Neural cell (in vitro differentiated cells): ENCODE measurements around the gene CCDC87. TPM values are rescaled to one million over a fixed set of nuclear protein-coding genes. Genes with fewer than 3 reads are reported as not detected.

Experiments
- H2AFZ ChIP-seq: fragments of 200-600, 300-800 bp; sonication (generic), shearing (Covaris generic); 2 replicates; pipeline ENCODE4 v1.6.0; 2014; ENCODE audit warnings: low read depth, mild to moderate bottlenecking, antibody characterized with exemption, low read length, moderate library complexity
- H3F3A ChIP-seq: fragments of 200-600 bp; shearing (Covaris generic); 2 replicates; pipeline ENCODE4 v1.6.1; 2016; ENCODE audit warnings: mild to moderate bottlenecking, moderate library complexity, mixed read lengths, antibody characterized with exemption, low read length; ENCODE audit not compliant: insufficient read depth, poor library complexity, severe bottlenecking
- H3K27ac ChIP-seq: fragments of 200-600, 300-800 bp; sonication (generic), shearing (Covaris generic); 2 replicates; pipeline ENCODE4 v1.5.1; 2014; ENCODE audit warnings: mild to moderate bottlenecking, low read length, moderate library complexity
- H3K27me3 ChIP-seq: fragments of 300-800, 200-600 bp; sonication (generic), shearing (Covaris generic); 2 replicates; pipeline ENCODE4 v1.6.0; 2014; ENCODE audit warnings: mild to moderate bottlenecking, low read depth, low read length, moderate library complexity; ENCODE audit not compliant: insufficient read depth
- H3K36me3 ChIP-seq: fragments of 300-800, 200-600 bp; sonication (generic), shearing (Covaris generic); 2 replicates; pipeline ENCODE4 v1.5.1; 2014; ENCODE audit warnings: mild to moderate bottlenecking, antibody characterized with exemption, low read length, moderate library complexity; ENCODE audit not compliant: insufficient read depth
- H3K4me2 ChIP-seq: fragments of 300-800, 200-600 bp; sonication (generic), shearing (Covaris generic); 2 replicates; pipeline ENCODE4 v1.6.0; 2014; ENCODE audit warnings: mild to moderate bottlenecking, low read length
- H3K4me3 ChIP-seq: fragments of 300-800, 200-600 bp; sonication (generic), shearing (Covaris generic); 2 replicates; pipeline ENCODE4 v1.5.1; 2014; ENCODE audit warnings: mild to moderate bottlenecking, low read length, moderate library complexity
- H3K79me2 ChIP-seq: fragments of 200-600 bp; shearing (Covaris generic); replicated peaks from 2 replicates; pipeline ENCODE4 v1.6.0; 2014; ENCODE audit warnings: mild to moderate bottlenecking, low read length, moderate library complexity; ENCODE audit not compliant: insufficient read depth
- H3K9ac ChIP-seq: fragments of 300-800, 200-600 bp; sonication (generic), shearing (Covaris generic); 2 replicates; pipeline ENCODE4 v1.6.1; 2016; ENCODE audit warnings: mild to moderate bottlenecking, low read length, mixed read lengths
- H3K9me2 ChIP-seq: fragments of 200-600 bp; shearing (Covaris generic); 2 replicates; pipeline ENCODE4 v1.6.1; 2016; ENCODE audit warnings: mild to moderate bottlenecking, low read length, mixed read lengths; ENCODE audit not compliant: insufficient read depth
- H3K9me3 ChIP-seq: fragments of 200-600, 300-800 bp; sonication (generic), shearing (Covaris generic); 2 replicates; pipeline ENCODE4 v1.6.1; 2016; ENCODE audit warnings: mild to moderate bottlenecking, mixed run types, low read length, moderate library complexity, mixed read lengths
- H4K20me1 ChIP-seq: fragments of 200-600 bp; shearing (Covaris generic); 2 replicates; pipeline ENCODE4 v1.6.1; 2016; ENCODE audit warnings: mild to moderate bottlenecking, mixed run types; ENCODE audit not compliant: insufficient read depth
- EP300 ChIP-seq: fragments of 450-650 bp; conservative IDR thresholded peaks from 2 replicates; pipeline ENCODE4 v1.6.1; 2014; ENCODE audit warnings: antibody characterized with exemption, mild to moderate bottlenecking, moderate library complexity; ENCODE audit not compliant: poor library complexity, severe bottlenecking
- EZH2 ChIP-seq: fragments of 200-600, 300-800 bp; shearing (Covaris generic), sonication (generic); IDR thresholded peaks from 2 replicates; pipeline ENCODE4 v1.6.1; 2014; ENCODE audit warnings: antibody characterized with exemption, low read length, borderline replicate concordance, mild to moderate bottlenecking; ENCODE audit not compliant: insufficient read depth, poor library complexity, severe bottlenecking
- MXI1 ChIP-seq: fragments of 450-650 bp; conservative IDR thresholded peaks from 2 replicates; pipeline ENCODE4 v1.6.1; 2014; ENCODE audit warnings: antibody characterized with exemption, mild to moderate bottlenecking; ENCODE audit not compliant: poor library complexity, severe bottlenecking
- POLR2AphosphoS5 ChIP-seq: IDR thresholded peaks from 2 replicates; pipeline ENCODE4 v1.6.1; 2012
- RAD21 ChIP-seq: fragments of 450-650 bp; conservative IDR thresholded peaks from 2 replicates; pipeline ENCODE4 v1.6.1; 2014; ENCODE audit warnings: antibody characterized with exemption, mild to moderate bottlenecking, moderate library complexity
- SMC3 ChIP-seq: fragments of 450-650 bp; conservative IDR thresholded peaks from 2 replicates; pipeline ENCODE4 v1.6.1; 2014; ENCODE audit warnings: antibody characterized with exemption, mild to moderate bottlenecking, moderate library complexity; ENCODE audit not compliant: poor library complexity
- TAF1 ChIP-seq: IDR thresholded peaks from 2 replicates; pipeline ENCODE4 v1.6.1; 2012; ENCODE audit warnings: low read depth
- polyA plus RNA-seq: library from polyadenylated mRNA; depleted of rRNA; stranded (reverse); fragments of >200 nt; gene quantifications from 2 replicates; pipeline ENCODE4 v1.2.3, GENCODE V29; 2014
- TF ChIP-seq, protein P1 (sequence below): IDR thresholded peaks from 2 replicates; pipeline ENCODE4 v1.6.1; 2012; ENCODE audit warnings: borderline replicate concordance
- TF ChIP-seq, protein P2 (sequence below): fragments of 450-650 bp; IDR thresholded peaks from 2 replicates; pipeline ENCODE4 v1.5.1; 2014; ENCODE audit warnings: antibody characterized with exemption, mild to moderate bottlenecking, moderate library complexity; ENCODE audit not compliant: poor library complexity, severe bottlenecking

CCDC87 gene
- polyA plus RNA-seq, 1 donor from 2014 or later, result not detected

DNA sequence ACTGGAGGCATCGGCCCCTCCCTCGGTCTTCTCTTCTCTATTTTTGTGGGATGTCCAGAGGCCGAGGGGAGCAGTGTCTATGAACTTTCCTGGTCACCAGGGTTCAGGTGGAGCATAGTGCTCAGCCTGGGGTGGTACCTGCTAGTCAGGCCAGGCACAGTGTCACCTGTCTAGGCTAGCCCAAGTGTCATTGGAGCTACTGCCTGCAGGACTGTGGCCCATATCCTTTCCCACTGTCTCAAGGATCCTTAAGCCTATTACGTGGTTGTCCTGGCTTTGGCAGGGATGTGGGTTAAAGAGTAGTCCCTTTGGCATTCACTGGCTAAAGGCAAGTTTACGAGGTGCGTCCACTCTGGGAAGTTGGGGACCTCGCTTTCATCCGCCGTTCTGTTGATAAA, 32.9 kb upstream of the CCDC87 start:
- Histone ChIP-seq H3K79me2 (peaks cover 61% of the 10 kb centered on the region), H3K9ac (no peak overlapping the region), H3K27ac (no peak overlapping the region), H3K36me3 (peaks cover 21% of the 10 kb centered on the region), H4K20me1 (peaks cover 32% of the 10 kb centered on the region), H3K27me3 (no peaks in the 10 kb centered on the region), H3K9me3 (no peaks in the 10 kb centered on the region), H3F3A (no peaks in the 10 kb centered on the region), H2AFZ (no peak overlapping the region), H3K4me3 (no peak overlapping the region), H3K4me2 (no peak overlapping the region), H3K9me2 (no peaks in the 10 kb centered on the region)
- TF ChIP-seq RAD21, result no peak
- TF ChIP-seq TAF1, result no peak
- no peak for TF ChIP-seq MXI1
- TF ChIP-seq EP300, result no peak
- no peak for TF ChIP-seq EZH2
- TF ChIP-seq, protein P1, sequence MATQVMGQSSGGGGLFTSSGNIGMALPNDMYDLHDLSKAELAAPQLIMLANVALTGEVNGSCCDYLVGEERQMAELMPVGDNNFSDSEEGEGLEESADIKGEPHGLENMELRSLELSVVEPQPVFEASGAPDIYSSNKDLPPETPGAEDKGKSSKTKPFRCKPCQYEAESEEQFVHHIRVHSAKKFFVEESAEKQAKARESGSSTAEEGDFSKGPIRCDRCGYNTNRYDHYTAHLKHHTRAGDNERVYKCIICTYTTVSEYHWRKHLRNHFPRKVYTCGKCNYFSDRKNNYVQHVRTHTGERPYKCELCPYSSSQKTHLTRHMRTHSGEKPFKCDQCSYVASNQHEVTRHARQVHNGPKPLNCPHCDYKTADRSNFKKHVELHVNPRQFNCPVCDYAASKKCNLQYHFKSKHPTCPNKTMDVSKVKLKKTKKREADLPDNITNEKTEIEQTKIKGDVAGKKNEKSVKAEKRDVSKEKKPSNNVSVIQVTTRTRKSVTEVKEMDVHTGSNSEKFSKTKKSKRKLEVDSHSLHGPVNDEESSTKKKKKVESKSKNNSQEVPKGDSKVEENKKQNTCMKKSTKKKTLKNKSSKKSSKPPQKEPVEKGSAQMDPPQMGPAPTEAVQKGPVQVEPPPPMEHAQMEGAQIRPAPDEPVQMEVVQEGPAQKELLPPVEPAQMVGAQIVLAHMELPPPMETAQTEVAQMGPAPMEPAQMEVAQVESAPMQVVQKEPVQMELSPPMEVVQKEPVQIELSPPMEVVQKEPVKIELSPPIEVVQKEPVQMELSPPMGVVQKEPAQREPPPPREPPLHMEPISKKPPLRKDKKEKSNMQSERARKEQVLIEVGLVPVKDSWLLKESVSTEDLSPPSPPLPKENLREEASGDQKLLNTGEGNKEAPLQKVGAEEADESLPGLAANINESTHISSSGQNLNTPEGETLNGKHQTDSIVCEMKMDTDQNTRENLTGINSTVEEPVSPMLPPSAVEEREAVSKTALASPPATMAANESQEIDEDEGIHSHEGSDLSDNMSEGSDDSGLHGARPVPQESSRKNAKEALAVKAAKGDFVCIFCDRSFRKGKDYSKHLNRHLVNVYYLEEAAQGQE, result no peak
- TF ChIP-seq, protein P2, sequence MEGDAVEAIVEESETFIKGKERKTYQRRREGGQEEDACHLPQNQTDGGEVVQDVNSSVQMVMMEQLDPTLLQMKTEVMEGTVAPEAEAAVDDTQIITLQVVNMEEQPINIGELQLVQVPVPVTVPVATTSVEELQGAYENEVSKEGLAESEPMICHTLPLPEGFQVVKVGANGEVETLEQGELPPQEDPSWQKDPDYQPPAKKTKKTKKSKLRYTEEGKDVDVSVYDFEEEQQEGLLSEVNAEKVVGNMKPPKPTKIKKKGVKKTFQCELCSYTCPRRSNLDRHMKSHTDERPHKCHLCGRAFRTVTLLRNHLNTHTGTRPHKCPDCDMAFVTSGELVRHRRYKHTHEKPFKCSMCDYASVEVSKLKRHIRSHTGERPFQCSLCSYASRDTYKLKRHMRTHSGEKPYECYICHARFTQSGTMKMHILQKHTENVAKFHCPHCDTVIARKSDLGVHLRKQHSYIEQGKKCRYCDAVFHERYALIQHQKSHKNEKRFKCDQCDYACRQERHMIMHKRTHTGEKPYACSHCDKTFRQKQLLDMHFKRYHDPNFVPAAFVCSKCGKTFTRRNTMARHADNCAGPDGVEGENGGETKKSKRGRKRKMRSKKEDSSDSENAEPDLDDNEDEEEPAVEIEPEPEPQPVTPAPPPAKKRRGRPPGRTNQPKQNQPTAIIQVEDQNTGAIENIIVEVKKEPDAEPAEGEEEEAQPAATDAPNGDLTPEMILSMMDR, result no peak
- no peak for TF ChIP-seq SMC3
- no peak for TF ChIP-seq POLR2AphosphoS5

DNA sequence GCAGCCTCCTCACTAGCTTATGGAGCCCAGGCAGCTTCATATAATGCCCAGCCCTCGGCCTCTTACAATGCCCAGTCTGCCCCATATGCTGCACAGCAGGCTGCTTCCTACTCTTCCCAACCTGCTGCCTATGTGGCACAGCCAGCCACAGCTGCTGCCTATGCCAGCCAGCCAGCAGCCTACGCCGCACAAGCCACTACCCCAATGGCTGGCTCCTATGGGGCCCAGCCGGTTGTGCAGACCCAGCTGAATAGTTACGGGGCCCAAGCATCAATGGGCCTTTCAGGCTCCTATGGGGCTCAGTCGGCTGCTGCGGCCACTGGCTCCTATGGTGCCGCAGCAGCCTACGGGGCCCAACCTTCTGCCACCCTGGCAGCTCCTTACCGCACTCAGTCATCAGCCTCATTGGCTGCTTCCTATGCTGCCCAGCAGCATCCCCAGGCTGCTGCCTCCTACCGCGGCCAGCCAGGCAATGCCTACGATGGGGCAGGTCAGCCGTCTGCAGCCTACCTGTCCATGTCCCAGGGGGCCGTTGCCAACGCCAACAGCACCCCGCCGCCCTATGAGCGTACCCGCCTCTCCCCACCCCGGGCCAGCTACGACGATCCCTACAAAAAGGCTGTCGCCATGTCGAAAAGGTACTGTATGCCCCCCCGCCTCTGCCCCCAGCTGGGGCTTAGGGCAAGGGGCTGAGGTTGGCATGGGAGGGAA, 32.3 kb upstream of the CCDC87 start:
- peaks cover 65% of the 10 kb centered on the region for H3K79me2 ChIP-seq
- H3K4me3 ChIP-seq, result no peak overlapping the region
- H3K36me3 ChIP-seq, result peaks cover 21% of the 10 kb centered on the region
- no peak overlapping the region for H3K27ac ChIP-seq
- H3K27me3 ChIP-seq, result no peaks in the 10 kb centered on the region
- TF ChIP-seq SMC3 (no peak), EZH2 (no peak), RAD21 (no peak), POLR2AphosphoS5 (no peak), TAF1 (no peak), EP300 (no peak), MXI1 (no peak)
- TF ChIP-seq, protein P2, result no peak
- no peaks in the 10 kb centered on the region for H3K9me3 ChIP-seq
- H3K9me2 ChIP-seq, result no peaks in the 10 kb centered on the region
- no peak overlapping the region for H3K9ac ChIP-seq
- H2AFZ ChIP-seq, result no peak overlapping the region
- peaks cover 33% of the 10 kb centered on the region for H4K20me1 ChIP-seq
- H3K4me2 ChIP-seq, result no peak overlapping the region
- no peaks in the 10 kb centered on the region for H3F3A ChIP-seq
